K562 (cell line): ENCODE results near the gene GDAP1L1. TPM values are rescaled to one million over a fixed set of nuclear protein-coding genes. Genes with fewer than 3 reads are reported as not detected.
A peak's percentile ranks its signal among the peaks of the same experiment; 100 is the strongest.

Experiments
- FOXO4 ChIP-seq: fragments of 450-650 bp; formaldehyde crosslinking; IDR thresholded peaks from 2 replicates; pipeline ENCODE4 v1.4.0; 2020; ENCODE audit warnings: mild to moderate bottlenecking, moderate library complexity
- MAFG ChIP-seq: fragments of 450-650 bp; conservative IDR thresholded peaks from 2 replicates; pipeline ENCODE4 v1.6.1; 2016; ENCODE audit warnings: missing genetic modification characterization, missing compliant biosample characterization
- NFATC3 ChIP-seq: fragments of 450-650 bp; IDR thresholded peaks from 2 replicates; pipeline ENCODE4 v1.6.1; 2017; ENCODE audit warnings: mild to moderate bottlenecking
- NKRF ChIP-seq: fragments of 450-650 bp; IDR thresholded peaks from 2 replicates; pipeline ENCODE4 v1.6.1; 2016; ENCODE audit warnings: borderline replicate concordance
- SUPT5H ChIP-seq: fragments of 450-650 bp; IDR thresholded peaks from 2 replicates; pipeline ENCODE4 v1.6.1; 2016
- TAF7 ChIP-seq: fragments of 450-650 bp; IDR thresholded peaks from 2 replicates; pipeline ENCODE4 v1.6.1; 2016; ENCODE audit warnings: missing genetic modification characterization, missing compliant biosample characterization
- THRAP3 ChIP-seq: fragments of 450-650 bp; IDR thresholded peaks from 2 replicates; pipeline ENCODE4 v1.6.1; 2016; ENCODE audit warnings: mild to moderate bottlenecking, inconsistent platforms, borderline replicate concordance
- ZFP1 ChIP-seq: fragments of 450-650 bp; formaldehyde crosslinking; IDR thresholded peaks from 2 replicates; pipeline ENCODE4 v1.4.0; 2020; ENCODE audit warnings: mild to moderate bottlenecking, mixed read lengths
- ZFP36 ChIP-seq: fragments of 150-350 bp; IDR thresholded peaks from 2 replicates; pipeline ENCODE4 v1.6.1; 2018; ENCODE audit warnings: low read length, low read depth; ENCODE audit not compliant: partially characterized antibody
- ZNF408 ChIP-seq: fragments of 250-450 bp; sonication (Bioruptor Pico); IDR thresholded peaks from 2 replicates; pipeline ENCODE4 v1.4.0; 2020; ENCODE audit warnings: low read depth, mild to moderate bottlenecking, moderate library complexity
- ZSCAN29 ChIP-seq: fragments of 450-650 bp; IDR thresholded peaks from 2 replicates; pipeline ENCODE4 v1.6.1; 2017
- polyA plus RNA-seq, 8 experiments: library from polyadenylated mRNA; depleted of rRNA in 4 of 8; stranded (reverse) in 5 of 8; unstranded in 3 of 8; fragments of >200 nt; fragmentation: Nextera tagmentation in 2 of 8; fragmentation: Illumina TruSeq in 1 of 8; extraction: Ambion mirVana in 2 of 8; extraction: Trizol in 1 of 8; gene quantifications; 2 replicates each; pipeline versions ENCODE4 v1.2.1 to v1.2.3, GENCODE V29; 2011 to 2014; ENCODE audit warnings: inconsistent platforms in 1 of 8, missing spikeins in 1 of 8
- total RNA-seq, 7 experiments: library from RNA; depleted of rRNA in 6 of 7; stranded (reverse); fragments of >200 nt in 6 of 7; fragmentation: Illumina TruSeq in 2 of 7; extraction: Trizol in 2 of 7; gene quantifications; 2 replicates each; pipeline versions ENCODE4 v1.2.1 to v1.2.3, GENCODE V29; 2011 to 2021; ENCODE audit warnings: low replicate concordance in 1 of 7
- TF ChIP-seq, protein P1 (sequence below): sonication (generic); formaldehyde crosslinking; IDR thresholded peaks from 2 replicates; pipeline ENCODE4 v1.8.1; 2023; ENCODE audit warnings: missing genetic modification reagents, mild to moderate bottlenecking, borderline replicate concordance
- TF ChIP-seq, protein P2 (sequence below): IDR thresholded peaks from 2 replicates; pipeline ENCODE4 v1.6.1; 2014; ENCODE audit warnings: antibody characterized with exemption
- TF ChIP-seq, protein P3 (sequence below): sonication (generic); formaldehyde crosslinking; IDR thresholded peaks from 2 replicates; pipeline ENCODE4 v1.8.0; 2022; ENCODE audit warnings: mild to moderate bottlenecking, missing genetic modification reagents

The GDAP1L1 gene
- total and polyA plus RNA-seq, 9 of the 15 experiments (the other 6 are each of a cell fraction or from before 2014, with no cell fraction given), result 0.06 to 0.40 (median 0.19) TPM; not detected in 5

DNA sequence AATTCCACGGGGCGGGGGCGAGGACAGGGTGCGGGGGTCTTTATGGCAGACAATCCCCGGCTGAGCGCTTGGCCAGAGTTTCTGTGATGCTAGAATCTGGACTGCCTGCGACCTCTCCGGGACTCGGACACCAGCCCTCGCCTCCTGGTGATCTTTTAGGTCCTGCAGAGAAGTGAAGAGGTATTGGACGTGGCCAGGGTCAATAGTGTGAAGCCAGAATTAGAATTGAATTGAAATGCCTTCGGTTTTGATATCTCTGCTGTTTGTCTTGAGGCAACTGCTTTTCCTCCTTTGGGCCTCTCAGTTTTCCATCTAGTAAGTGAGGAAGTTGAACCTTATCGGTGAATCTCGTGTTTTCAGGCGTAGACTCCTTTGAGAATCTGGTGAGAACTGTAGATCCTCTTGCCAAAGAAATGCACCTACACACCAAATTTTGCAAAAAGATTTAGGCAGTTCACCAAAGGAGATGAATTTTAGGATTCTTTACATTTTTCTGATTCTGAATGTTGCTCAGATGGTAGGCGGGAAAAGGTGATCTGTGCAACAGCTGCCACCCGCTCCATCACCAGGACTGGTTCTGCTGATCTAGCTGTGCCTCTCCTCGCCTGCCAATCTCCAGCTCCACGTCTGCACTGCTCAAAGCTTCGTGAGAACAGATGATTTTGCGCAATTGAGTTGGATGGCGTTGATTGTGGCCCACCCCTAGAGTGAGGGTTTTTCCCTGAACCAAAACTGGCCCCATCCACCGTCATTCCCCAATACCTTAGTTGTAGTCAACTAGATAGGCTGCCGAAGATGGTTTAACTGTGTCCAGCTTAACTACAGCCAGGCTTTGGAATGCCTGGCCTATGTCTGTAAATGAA lies 35.7 kb upstream of the GDAP1L1 start (continued):
- TF ChIP-seq, protein P1, sequence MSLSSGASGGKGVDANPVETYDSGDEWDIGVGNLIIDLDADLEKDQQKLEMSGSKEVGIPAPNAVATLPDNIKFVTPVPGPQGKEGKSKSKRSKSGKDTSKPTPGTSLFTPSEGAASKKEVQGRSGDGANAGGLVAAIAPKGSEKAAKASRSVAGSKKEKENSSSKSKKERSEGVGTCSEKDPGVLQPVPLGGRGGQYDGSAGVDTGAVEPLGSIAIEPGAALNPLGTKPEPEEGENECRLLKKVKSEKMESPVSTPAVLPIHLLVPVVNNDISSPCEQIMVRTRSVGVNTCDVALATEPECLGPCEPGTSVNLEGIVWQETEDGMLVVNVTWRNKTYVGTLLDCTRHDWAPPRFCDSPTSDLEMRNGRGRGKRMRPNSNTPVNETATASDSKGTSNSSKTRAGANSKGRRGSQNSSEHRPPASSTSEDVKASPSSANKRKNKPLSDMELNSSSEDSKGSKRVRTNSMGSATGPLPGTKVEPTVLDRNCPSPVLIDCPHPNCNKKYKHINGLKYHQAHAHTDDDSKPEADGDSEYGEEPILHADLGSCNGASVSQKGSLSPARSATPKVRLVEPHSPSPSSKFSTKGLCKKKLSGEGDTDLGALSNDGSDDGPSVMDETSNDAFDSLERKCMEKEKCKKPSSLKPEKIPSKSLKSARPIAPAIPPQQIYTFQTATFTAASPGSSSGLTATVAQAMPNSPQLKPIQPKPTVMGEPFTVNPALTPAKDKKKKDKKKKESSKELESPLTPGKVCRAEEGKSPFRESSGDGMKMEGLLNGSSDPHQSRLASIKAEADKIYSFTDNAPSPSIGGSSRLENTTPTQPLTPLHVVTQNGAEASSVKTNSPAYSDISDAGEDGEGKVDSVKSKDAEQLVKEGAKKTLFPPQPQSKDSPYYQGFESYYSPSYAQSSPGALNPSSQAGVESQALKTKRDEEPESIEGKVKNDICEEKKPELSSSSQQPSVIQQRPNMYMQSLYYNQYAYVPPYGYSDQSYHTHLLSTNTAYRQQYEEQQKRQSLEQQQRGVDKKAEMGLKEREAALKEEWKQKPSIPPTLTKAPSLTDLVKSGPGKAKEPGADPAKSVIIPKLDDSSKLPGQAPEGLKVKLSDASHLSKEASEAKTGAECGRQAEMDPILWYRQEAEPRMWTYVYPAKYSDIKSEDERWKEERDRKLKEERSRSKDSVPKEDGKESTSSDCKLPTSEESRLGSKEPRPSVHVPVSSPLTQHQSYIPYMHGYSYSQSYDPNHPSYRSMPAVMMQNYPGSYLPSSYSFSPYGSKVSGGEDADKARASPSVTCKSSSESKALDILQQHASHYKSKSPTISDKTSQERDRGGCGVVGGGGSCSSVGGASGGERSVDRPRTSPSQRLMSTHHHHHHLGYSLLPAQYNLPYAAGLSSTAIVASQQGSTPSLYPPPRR, result no peak
- TF ChIP-seq ZSCAN29 (no peak), NFATC3 (no peak), MAFG (tag) (no peak), FOXO4 (CRISPR knock-in tag) (no peak), TAF7 (tag) (peak; percentile 30; the same call in 1 of the 2 replicates), ZNF408 (CRISPR knock-in tag) (no peak), THRAP3 (no peak), NKRF (peak; percentile 40; the same call in 1 of the 2 replicates), ZFP1 (CRISPR knock-in tag) (no peak), SUPT5H (no peak), ZFP36 (no peak)
- TF ChIP-seq, protein P2, sequence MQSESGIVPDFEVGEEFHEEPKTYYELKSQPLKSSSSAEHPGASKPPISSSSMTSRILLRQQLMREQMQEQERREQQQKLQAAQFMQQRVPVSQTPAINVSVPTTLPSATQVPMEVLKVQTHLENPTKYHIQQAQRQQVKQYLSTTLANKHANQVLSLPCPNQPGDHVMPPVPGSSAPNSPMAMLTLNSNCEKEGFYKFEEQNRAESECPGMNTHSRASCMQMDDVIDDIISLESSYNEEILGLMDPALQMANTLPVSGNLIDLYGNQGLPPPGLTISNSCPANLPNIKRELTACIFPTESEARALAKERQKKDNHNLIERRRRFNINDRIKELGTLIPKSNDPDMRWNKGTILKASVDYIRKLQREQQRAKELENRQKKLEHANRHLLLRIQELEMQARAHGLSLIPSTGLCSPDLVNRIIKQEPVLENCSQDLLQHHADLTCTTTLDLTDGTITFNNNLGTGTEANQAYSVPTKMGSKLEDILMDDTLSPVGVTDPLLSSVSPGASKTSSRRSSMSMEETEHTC, result no peak
- TF ChIP-seq, protein P3, sequence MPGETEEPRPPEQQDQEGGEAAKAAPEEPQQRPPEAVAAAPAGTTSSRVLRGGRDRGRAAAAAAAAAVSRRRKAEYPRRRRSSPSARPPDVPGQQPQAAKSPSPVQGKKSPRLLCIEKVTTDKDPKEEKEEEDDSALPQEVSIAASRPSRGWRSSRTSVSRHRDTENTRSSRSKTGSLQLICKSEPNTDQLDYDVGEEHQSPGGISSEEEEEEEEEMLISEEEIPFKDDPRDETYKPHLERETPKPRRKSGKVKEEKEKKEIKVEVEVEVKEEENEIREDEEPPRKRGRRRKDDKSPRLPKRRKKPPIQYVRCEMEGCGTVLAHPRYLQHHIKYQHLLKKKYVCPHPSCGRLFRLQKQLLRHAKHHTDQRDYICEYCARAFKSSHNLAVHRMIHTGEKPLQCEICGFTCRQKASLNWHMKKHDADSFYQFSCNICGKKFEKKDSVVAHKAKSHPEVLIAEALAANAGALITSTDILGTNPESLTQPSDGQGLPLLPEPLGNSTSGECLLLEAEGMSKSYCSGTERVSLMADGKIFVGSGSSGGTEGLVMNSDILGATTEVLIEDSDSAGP, result no peak
